HG03103 (cell line): ENCODE measurements around the gene UBE2Q2.
"Not testable (repeated sequence)": the region's sequence is repeated elsewhere in the genome, so short reads cannot be mapped to it uniquely, and the experiment has no call there.

Source experiments
- ATAC-seq: cut with Tn5 transposase; IDR thresholded peaks from one replicate; pipeline ENCODE4 v1.9.1; 2021; ENCODE audit warnings: low read depth; ENCODE audit not compliant: unreplicated experiment

The UBE2Q2 gene

DNA sequence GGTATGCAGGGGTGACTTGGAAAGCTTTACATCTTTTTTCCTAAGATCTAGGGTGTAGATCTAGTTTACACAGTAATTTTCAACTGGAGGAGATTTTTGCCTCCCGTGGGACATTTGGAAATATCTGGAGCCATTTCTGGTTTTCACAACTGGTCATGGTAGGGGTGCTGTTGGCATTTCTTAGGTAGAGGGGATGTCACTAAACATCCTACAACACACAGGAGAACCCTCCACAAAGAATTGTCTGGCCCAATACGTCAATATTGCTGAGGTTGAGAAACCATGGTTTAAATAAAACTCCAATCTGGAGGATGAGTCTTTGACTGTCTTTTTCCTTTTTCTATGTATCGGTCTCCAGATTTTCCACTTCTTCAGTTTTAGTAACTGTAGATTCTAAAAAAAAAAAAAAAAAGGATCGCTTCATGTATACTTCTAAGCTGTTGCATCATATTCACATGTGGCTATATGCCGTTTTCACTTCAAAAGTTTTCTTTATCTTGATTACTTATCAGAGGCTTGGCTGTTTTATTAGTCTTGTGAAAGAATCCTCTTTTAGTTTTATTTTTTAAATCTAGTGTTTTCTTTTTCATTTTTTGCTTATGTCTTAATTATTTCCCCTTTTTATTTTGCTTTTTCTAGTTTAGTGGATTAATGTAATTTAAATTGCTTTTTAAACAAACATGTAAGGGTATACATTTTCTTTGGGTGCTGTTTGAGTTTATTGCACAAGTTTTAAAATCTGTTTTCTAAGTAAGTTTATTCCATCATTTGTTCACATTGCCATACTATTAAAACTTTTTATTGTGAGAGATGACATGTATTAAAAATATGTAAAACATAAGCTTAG is 21.2 kb downstream of the UBE2Q2 start:
- no peak for ATAC-seq

DNA sequence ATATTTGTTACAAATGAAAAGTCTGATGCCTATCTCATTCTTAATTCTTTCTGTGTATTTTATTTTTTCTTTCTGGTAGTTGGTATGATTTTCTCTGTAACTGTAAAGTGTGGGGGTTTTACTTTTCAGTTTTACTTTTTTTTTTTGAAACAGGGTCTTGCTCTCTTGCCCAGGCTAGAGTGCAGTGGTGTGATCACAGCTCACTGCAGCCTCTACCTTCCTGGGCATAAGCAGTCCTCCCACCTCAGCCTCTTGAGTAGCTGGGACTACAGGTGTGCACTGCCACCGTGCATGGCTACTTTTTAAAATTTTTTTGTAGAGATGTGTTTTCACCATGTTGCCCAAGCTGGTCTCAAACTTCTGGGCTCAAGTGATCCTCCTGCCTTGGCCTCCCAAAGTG is 22.8 kb downstream of the UBE2Q2 start:
- ATAC-seq, result not testable (repeated sequence)

DNA sequence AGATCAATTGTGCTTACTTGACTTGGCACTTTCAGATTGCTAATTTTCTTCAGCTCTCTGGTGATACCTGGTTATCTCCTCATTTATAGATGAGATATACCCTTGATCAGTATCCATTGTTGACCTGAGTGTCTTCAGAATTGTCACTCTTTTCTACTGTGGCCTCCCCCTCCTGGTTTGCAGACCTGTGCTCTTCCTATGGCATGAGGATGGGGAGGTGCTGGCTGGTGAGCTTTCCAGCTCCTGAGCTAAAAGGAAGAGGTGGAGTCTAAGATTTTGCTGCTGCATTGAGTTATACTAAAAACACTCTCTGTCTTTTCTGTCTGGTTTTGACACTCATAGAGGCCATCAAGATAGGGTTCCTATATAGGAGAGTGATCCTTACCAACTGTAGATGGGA is 23.7 kb downstream of the UBE2Q2 start:
- ATAC-seq, result no peak

DNA sequence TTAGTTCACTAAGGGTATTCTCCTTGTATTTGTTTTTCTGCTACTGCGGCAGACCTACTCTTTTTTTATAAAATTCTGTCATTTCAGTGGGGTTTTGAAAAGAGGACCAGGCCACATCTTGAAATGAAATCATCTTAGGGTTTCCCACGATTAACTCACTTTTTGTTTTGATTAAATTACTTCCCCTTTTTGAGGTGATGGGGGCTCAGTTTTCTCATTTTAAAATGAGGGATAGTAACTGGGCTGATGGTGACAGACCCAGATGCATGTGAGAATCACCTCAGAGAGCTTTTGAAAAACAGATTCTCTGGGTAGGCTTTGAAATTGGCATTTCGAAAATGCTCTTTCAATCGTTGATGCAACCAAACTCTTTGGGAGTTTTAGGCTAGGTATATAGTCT is 24.2 kb downstream of the UBE2Q2 start:
- ATAC-seq, result no peak

DNA sequence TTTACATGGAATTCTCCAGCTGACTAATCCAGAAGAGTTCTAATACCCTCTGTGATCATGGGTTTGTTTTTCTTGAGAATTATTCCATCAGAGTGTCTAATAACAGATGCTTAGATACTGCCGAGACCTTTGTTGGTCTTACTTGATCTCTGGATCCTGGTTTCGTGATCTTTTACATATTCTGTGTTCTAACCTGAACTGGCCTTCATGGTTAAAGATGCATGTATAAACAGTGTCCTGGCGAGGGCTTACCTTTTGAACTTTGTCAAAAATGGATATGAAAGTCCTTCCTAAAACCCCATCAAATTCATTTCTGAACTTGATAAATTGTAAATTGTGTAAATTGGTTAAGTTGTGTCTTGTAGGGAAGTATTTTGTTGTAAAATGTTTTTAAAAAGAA is 24.8 kb downstream of the UBE2Q2 start:
- ATAC-seq, result no peak

DNA sequence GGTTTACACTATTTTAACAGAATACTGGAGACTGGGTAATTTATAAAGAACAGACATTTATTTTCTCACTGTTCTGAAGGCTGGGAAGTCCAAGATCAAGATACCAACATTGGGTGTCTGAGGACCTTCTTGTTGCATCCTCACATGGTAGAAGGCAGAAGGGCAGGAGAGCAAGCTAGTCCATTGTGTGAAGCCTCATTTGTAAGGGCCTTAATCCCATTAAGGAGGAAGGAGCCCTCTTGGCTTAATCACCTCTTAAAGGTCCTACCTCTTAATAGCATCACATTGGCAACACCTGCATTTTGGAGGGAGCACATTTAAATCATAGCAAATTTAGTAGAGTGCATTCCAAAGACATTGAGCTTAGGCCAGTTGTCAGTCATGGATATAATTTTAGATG is 26.2 kb downstream of the UBE2Q2 start:
- no peak for ATAC-seq

DNA sequence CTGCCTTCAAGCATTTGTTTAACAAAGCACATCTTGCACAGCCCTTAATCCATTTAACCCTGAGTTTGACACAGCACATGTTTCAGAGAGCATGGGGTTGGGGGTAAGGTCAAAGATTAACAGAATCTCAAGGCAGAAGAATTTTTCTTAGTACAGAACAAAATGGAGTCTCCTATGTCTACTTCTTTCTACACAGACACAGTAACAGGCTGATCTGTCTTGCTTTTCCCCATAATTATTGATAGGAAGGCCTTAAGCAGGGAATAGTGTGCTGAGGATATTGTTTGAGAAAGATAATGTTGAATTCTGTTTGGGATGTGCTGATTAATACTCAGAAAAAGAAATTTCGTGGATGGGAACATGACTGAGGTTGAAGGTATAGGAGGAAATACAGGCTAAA is 28.3 kb downstream of the UBE2Q2 start:
- not testable (repeated sequence) for ATAC-seq

DNA sequence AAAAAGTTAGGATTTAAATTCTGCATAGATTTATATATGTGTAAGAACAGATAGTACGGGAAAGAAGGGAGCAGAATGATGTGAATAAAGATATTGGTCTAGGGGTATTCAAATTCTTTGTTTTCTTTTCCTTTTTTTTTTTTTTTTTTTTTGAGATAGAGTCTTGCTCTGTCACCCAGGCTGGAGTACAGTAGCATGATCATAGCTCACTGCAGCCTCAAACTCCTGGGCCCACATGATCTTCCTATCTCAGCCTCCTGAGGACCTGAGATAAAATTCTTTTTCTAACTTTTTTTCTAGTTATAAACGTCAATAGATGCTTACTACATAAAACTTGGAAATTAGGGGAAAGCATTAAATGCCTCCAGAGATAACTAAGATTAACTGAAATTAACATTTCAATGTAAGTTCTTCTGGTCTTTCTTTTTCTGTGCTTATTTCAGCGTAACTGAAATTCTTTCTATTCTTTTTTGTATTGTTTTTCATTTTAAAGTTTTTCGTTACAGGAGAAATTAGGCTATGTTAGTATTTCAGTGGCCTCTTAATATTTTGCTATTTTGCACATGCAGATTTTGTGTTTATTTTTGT is 29.2 kb downstream of the UBE2Q2 start:
- no peak for ATAC-seq

DNA sequence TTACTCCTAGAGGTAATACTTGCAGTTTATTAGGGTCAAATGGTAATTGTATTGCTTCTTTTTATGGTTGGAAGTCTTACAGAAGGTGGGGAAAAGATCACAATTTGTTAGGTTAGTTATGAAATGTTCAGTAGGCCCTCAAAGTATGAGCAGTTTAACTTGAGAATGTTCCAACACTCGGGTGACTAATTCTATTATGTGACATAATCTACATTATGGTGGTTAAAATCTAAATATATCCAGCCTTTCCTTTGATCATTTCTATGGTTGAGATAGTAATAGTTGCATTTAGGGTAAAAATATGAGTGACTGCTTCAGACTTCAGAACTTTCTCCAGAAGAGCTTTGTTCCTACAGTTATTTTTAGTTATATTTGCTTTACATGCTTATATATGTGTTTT is 40.8 kb downstream of the UBE2Q2 start:
- no peak for ATAC-seq

DNA sequence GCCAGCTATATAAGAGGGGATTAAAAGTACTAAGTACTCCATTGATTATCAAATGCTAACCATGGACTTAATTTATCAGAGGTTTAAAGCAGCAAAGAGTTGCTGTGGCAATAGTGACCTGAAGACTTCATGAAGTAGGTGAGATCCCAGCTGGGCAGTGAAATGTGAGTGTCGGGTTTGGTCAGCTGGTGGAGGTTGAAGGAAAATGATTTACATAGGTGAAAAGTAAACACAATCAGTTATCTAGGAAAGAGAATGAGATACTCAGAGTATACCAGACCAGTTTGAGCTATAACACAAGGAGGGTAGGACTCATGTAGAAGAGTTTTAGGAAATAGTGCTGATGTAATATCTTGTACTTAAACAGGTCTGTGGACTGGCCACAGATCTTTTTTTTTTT is 43.9 kb downstream of the UBE2Q2 start:
- ATAC-seq, result no peak

DNA sequence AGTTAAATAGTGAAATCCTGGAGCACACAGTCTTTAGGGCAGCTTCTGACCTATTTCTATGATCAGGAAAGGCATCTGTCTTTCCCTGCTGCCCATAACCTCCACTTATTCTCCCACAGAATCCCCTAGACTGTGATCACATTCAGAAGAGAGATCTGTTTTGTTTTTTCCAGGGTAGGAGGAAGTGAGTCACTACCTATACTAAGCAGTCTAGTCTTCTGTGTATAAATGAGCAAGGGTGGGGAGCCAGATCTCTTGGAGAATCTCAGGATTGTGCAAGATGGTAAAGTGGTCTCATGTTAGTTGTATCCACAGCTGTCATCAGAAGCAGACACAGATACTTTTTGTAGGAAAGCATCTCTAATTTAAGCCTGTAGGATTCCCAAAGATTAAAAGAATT is 48.6 kb downstream of the UBE2Q2 start:
- no peak for ATAC-seq

DNA sequence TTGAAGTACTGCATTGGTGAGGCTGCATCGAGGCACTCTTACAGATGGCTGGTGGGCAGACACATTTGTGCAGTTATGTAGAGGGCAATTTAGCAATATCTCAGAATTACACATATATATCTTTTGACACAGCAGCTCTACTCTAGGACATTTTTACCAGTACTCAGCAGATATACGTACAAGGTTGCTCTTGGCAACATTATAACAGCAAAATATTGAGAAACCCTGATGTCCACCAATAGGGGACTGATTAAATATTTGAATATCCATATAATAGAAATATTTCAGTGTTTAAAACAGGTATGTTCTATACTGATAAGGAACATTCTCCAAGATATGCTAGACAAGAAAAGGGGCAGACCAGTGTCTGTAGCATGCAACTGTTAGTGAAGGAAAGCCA is 52.5 kb downstream of the UBE2Q2 start:
- no peak for ATAC-seq

DNA sequence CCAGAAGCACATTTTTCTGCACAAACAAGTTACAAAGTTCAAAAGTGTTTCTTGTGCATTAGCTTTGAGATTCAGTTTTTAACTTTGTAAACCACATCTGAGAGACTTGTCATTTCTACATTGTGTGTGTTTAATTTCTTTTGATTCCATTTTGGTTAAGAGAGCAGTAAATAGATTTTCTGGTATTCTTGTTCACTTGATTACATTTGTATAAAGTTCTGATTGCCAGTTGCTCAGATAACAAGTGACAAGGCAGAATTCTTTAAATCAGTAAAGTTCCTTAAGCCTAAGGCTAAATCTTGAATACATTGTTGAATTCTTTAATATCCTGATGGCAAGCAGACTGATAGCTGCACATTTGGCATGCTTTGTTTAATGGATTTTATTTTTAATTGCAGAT is 57.3 kb downstream of the UBE2Q2 start:
- ATAC-seq, result no peak

DNA sequence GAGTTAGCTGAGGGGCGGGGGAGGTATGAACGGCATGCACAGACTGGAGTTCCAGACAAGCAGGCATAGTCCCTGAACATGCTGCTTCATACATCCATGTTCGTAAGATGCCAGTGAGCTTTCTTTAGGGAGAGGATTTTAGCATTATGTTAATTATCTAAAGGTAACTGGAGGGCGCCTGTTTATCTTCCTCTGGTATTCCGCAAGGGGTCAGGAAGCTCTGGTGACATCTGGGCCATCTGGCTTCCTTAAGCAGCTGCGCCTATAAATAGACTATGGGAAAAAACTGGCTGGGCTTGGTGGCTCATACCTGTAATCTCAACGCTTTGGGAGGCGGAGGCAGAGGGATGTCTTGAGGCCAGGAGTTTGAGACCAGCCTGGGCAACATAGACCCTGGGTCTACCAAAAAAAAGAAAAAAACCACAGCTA is 58.9 kb downstream of the UBE2Q2 start:
- no peak for ATAC-seq

DNA sequence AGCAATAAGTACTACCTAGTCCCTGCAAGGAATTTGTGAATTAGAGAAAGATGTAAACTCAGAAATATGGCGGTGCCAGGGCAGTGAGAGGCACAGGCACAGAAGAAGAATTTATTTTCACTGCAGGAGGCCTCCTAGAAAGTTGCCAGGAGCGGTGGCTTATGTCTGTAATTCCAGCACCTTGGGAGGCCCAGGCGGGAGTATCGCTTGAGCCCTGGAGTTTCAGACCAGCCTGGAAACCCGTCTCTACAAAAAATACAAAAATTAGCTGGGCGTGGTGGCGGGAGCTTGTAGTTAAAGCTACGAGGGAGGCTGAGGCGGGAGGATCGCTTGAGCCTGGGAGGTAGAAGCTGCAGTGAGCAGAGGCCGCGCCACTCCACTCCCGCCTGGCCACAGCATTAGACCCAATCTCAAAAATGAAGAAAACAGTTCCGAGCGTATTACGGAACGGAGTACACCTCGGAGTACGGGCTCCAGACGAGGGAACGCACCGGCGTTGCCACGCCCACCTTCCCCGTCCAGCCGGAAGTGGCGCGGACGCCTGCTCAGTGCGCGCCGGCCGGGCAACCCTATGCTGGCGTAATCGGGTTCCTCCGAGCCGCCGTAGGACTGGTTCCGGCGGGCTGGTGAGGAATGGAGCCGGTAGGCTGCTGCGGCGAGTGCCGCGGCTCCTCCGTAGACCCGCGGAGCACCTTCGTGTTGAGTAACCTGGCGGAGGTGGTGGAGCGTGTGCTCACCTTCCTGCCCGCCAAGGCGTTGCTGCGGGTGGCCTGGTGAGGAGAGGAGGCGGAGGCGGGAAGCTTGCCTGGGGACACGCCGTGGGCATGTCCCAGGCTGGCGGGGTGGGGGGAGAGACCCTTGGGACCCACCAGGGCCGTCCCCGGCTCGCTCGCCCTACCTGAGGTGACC is 60.3 kb downstream of the UBE2Q2 start, which contains the start of gene FBXO22:
FBXO22 (plus strand) TSS at position 548 of the 909 bp plus-strand sequence; CDS start at position 634, 86 bp downstream.
- ATAC-seq, result peak; percentile 93

DNA sequence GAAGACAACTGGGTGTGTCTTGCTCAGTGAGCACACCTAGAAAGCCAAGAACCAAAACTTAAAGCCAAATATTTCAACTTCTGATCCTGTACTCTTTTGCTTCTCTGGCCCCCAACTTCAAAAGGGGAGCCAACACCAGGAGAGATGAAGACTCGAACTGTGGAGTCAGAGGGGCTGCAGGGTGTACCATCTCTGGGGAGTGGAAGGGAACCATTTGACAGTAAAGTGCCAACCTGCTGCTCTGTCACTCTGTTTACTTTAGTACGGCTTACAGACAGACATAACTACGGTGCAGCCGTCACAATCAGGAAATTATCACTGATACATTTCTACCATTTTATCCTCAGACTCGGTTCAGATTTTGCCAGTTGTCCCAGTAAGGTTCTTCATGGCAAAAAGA is 62.0 kb downstream of the UBE2Q2 start:
- ATAC-seq, result no peak

DNA sequence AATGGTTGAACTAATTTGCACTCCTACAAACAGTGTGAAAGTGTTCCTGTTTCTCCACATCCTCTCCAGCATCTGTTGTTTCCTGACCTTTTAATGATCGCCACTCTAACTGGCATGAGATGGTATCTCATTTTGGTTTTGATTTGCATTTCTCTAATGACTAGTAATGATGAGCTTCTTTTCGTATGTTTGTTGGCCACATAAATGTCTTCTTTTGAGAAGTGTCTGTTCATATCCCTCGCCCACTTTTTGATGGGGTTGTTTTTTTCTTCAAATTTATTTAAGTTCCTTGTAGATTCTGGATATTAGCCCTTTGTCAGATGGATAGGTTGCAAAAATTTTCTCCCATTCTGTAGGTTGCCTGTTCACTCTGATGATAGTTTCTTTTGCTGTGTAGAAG is 67.1 kb downstream of the UBE2Q2 start:
- ATAC-seq, result not testable (repeated sequence)

DNA sequence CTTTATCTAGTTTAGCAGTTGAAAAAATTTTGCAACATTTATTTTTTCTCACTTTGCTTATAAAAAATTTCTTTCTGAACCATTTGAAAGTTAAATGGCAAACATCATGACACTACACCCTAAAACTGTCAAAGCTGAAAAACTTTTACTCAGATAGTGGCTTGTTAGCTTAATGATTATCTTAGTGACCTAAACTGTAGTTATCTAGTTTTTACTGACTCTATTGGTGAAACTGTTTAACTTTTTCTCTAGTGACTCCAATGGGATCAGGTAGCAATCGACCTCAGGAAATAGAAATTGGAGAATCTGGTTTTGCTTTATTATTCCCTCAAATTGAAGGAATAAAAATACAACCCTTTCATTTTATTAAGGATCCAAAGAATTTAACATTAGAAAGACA is 73.7 kb downstream of the UBE2Q2 start:
- ATAC-seq, result no peak

DNA sequence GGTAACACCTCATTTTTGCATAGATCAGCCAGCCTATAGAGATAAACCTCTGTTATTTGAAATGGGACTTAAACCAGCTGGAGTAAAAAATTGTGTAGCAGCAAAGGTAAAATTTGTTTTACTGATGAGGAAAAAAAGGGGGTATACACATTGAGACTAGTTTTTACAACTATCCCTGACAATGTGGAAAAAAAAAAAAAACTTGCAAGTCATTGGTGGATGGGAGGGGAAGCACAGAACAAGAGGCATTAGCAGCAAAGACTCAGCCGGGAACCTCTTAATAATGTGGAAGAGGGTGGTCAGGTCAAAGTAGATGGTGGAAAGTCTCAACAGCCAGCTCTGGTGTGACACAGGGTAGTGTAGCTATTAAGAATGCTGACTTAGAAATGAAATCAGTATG is 74.9 kb downstream of the UBE2Q2 start:
- no peak for ATAC-seq

DNA sequence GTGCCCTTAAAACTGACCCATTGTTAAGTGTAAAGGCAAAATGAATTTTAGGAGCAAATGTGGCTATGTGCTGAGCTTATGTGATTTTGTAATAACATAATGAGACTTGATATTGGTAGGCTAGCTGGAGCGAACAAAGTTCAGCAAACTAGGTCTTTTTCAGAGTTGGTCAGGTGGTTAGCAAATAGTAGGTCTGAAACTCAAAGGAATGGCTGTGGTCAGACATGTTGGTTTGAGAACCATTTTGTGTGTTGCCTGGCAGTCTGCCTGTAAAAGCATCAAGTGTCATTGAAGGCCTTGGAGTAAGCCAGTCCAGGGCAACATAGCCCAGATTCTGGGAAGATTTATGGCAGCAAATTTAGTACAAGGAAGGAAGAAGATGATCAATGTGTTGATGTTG is 76.8 kb downstream of the UBE2Q2 start:
- no peak for ATAC-seq
